HG03039 (cell line): ENCODE measurements around the gene PIGN.
"Not testable (repeated sequence)": the region's sequence is repeated elsewhere in the genome, so short reads cannot be mapped to it uniquely, and the experiment has no call there.

Experiments used
- ATAC-seq: cut with Tn5 transposase; IDR thresholded peaks from one replicate; pipeline ENCODE4 v1.9.1; 2021; ENCODE audit warnings: mild to moderate bottlenecking, moderate library complexity; ENCODE audit not compliant: unreplicated experiment

PIGN gene

GRCh38 chr18:62066102-62066818, 120.6 kb downstream of the PIGN start:
- no peak for ATAC-seq

- ATAC-seq: no peak
Measured at GRCh38 chr18:62064361-62064760, 122.5 kb downstream of the PIGN start.

- no peak for ATAC-seq
Measured at GRCh38 chr18:62061821-62062478, 124.9 kb downstream of the PIGN start.

- ATAC-seq: no peak
Measured at GRCh38 chr18:62060820-62061219, 126.0 kb downstream of the PIGN start.

- ATAC-seq: no peak
Measured at GRCh38 chr18:62054929-62055498, 131.8 kb downstream of the PIGN start.

- no peak for ATAC-seq
Measured at GRCh38 chr18:62048279-62048678, 138.6 kb downstream of the PIGN start.

- ATAC-seq: no peak
Measured at GRCh38 chr18:62045316-62045715, 141.5 kb downstream of the PIGN start.

GRCh38 chr18:62044490-62045000, 142.3 kb downstream of the PIGN start:
- no peak for ATAC-seq

- no peak for ATAC-seq
Measured at GRCh38 chr18:62037989-62038778, 148.7 kb downstream of the PIGN start.

GRCh38 chr18:62037012-62037742, 149.7 kb downstream of the PIGN start:
- no peak for ATAC-seq

GRCh38 chr18:62034286-62034685, 152.6 kb downstream of the PIGN start:
- not testable (repeated sequence) for ATAC-seq

GRCh38 chr18:62033756-62034155, 153.1 kb downstream of the PIGN start:
- ATAC-seq: no peak

GRCh38 chr18:62033207-62033606, 153.6 kb downstream of the PIGN start:
- no peak for ATAC-seq

- ATAC-seq: no peak
Measured at GRCh38 chr18:62030091-62030985, 156.5 kb downstream of the PIGN start.

- no peak for ATAC-seq
Measured at GRCh38 chr18:62028715-62029114, 158.1 kb downstream of the PIGN start.

- ATAC-seq: no peak
Measured at GRCh38 chr18:62027914-62028520, 158.8 kb downstream of the PIGN start.

GRCh38 chr18:62026586-62026985, 160.3 kb downstream of the PIGN start:
- ATAC-seq: no peak

GRCh38 chr18:62024983-62025382, 161.9 kb downstream of the PIGN start:
- ATAC-seq: no peak

- ATAC-seq: no peak
Measured at GRCh38 chr18:62023536-62023935, 163.3 kb downstream of the PIGN start.
